Omental fat pad (tissue), 4 donors: ENCODE measurements around the gene MRPL28. TPM values are rescaled to one million over a fixed set of nuclear protein-coding genes. Genes with fewer than 3 reads are reported as not detected.
A peak's percentile ranks its signal among the peaks of the same experiment; 100 is the strongest.
"Not testable (repeated sequence)": the region's sequence is repeated elsewhere in the genome, so short reads cannot be mapped to it uniquely, and the experiment has no call there.

Source experiments
- ATAC-seq: fragments of 150-250 bp; one replicate; pipeline ENCODE4 v1.9.1; 2016; ENCODE audit warnings: mild to moderate bottlenecking, moderate library complexity; ENCODE audit not compliant: low FRiP score
- DNase-seq: peaks from one replicate; pipeline ENCODE4 v3.0.0-alpha.2; 2019; ENCODE audit warnings: low spot score
- total RNA-seq, 4 donors: library from RNA; depleted of rRNA; stranded (reverse); fragments of >200 nt; gene quantifications; one replicate each; pipeline ENCODE4 v1.1.0, GENCODE V29; 2016
- TF ChIP-seq, protein P1 (sequence below), 3 donors: fragments of 450-650 bp; IDR thresholded peaks; one replicate each; pipeline ENCODE4 v1.5.1; 2016 to 2017; ENCODE audit warnings: antibody characterized with exemption in 3 of 3, mild to moderate bottlenecking in 3 of 3, moderate library complexity in 2 of 3

The MRPL28 gene
- total RNA-seq, 4 donors from 2014 or later: 53.3 to 58.2 (median 53.9) TPM

DNA sequence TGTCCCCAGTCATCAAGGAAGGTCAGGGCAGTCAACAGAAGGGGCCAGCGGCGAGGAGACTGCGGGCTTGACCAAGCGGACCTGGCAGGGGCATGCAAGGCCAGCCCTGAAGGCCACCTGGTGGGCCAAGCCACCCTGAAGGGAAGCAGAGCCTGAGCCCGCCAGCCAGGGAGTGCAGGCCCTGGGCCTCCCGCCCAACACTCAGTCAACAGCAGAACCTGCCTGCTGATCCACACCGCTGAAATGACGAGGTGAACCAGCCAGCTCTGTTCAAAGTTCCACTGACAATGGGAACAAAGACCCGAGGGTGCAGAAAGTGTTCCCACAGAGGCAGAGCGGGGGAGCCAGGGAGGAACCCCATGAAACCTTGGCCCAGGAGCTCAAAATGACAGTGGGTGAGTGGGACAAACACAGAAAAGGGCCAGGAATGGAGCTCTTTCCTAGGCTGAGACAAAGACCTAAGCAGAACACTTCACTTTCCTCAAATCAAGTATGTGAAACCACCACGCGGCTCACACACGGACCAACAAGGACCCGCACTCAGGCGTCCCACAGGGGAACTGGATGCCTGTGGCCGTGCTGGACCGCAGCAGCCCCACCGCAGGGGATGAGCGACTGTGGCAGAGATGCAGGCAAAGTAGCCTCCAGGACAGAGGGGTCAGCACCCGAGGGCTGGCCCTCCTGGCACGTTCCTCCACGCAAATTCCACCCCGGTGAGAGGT, 29.8 kb downstream of the MRPL28 start:
- TF ChIP-seq, protein P1, sequence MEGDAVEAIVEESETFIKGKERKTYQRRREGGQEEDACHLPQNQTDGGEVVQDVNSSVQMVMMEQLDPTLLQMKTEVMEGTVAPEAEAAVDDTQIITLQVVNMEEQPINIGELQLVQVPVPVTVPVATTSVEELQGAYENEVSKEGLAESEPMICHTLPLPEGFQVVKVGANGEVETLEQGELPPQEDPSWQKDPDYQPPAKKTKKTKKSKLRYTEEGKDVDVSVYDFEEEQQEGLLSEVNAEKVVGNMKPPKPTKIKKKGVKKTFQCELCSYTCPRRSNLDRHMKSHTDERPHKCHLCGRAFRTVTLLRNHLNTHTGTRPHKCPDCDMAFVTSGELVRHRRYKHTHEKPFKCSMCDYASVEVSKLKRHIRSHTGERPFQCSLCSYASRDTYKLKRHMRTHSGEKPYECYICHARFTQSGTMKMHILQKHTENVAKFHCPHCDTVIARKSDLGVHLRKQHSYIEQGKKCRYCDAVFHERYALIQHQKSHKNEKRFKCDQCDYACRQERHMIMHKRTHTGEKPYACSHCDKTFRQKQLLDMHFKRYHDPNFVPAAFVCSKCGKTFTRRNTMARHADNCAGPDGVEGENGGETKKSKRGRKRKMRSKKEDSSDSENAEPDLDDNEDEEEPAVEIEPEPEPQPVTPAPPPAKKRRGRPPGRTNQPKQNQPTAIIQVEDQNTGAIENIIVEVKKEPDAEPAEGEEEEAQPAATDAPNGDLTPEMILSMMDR (IDR thresholded peaks at IDR 0.05): no peak
- DNase-seq (no peak), ATAC-seq (peak; percentile 29)

GRCh38 chr16:339680-340079, 30.7 kb downstream of the MRPL28 start:
- TF ChIP-seq, protein P1 (IDR thresholded peaks at IDR 0.05): no peak
- ATAC-seq: no peak
- no peak for DNase-seq

DNA sequence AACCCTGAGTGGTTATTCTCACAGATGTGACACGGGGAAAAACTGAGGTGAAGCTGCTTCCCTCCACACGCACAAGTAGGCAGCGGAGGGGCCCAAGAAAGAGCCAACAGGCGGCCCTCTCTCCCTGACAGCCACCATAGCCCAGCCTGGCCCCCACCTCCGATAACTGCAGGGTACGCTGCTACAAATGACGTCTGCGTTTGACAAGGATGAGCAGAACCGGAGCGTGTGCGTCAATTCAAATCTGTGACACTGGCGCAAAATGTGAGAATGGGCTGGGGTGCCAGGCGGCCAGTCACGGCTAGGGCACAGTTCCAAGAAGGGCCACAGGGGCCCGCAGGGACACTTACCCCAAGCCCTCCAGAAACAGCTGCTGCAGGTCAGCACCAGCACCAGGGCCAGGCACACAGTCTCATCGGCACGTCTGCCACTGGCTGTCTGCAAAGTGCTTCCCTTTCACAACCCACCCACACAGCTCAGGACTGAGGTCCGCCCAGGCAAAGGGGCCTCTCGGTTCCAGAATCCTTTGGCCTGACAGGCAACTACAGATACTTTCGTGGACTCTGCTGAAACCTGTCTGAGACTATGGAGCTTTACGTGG, 32.3 kb downstream of the MRPL28 start:
- DNase-seq: no peak
- no peak for ATAC-seq
- TF ChIP-seq, protein P1 (IDR thresholded peaks at IDR 0.05): no peak

DNA sequence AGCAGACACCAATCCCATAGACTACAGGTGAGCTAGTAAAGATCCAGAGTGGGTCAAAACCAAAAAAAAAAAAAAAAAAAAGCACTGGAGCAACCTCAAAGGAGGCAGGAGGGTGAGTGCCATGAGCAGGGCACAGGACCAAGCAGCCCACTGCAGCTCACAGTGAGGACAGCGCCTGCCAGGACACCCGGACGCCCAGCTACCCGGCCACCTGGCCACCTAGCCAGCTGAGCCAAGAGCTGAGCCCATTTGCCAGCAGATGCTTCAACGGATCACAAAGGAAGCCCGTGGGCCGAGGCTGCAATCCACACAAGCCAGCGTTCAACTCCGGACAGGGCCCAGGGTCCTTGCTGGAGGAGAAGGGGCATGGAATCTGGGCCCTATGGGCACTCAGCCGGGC, 32.9 kb downstream of the MRPL28 start:
- no peak for ATAC-seq

DNA sequence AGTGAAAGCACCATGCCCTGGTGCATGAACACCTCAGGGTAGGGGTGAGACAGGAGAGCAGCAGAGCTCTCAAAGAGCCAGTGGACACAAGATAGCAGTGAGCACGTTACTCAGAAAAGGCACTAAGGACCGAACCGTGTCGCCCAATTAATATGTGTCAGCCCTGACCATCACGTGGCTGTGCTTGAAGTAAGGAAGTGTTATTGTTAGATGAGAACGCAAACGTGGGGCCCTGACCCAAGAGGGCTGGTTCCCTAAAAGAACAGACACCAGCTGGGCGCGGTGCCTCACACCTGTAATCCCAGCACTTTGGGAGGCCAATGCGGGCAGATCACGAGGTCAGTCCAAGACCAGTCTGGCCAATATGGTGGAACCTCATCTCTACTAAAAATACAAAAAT, 34.1 kb downstream of the MRPL28 start:
- ATAC-seq (no peak), DNase-seq (no peak)
- TF ChIP-seq, protein P1 (IDR thresholded peaks at IDR 0.05): no peak

More for the DNA sequence above, 32.9 kb downstream of the MRPL28 start:
- DNase-seq: no peak
- TF ChIP-seq, protein P1 (IDR thresholded peaks at IDR 0.05): no peak

GRCh38 chr16:334861-335632, 35.3 kb downstream of the MRPL28 start:
- not testable (repeated sequence) for DNase-seq, ATAC-seq

- ATAC-seq, DNase-seq: not testable (repeated sequence)
These were observed 36.0 kb downstream of the MRPL28 start for GRCh38 chr16:334164-334832.
